SH-SY5Y (cell line): Measurements from ENCODE around the gene EEF1AKMT3.

Experiments
- GATA2 ChIP-seq: IDR thresholded peaks from 2 replicates; pipeline ENCODE4 v1.6.1; 2011; ENCODE audit warnings: mild to moderate bottlenecking, low read depth, low read length
- GATA3 ChIP-seq: IDR thresholded peaks from 2 replicates; pipeline ENCODE4 v1.6.1; 2011; ENCODE audit warnings: low read depth, mild to moderate bottlenecking, low read length, moderate library complexity

Gene EEF1AKMT3

DNA sequence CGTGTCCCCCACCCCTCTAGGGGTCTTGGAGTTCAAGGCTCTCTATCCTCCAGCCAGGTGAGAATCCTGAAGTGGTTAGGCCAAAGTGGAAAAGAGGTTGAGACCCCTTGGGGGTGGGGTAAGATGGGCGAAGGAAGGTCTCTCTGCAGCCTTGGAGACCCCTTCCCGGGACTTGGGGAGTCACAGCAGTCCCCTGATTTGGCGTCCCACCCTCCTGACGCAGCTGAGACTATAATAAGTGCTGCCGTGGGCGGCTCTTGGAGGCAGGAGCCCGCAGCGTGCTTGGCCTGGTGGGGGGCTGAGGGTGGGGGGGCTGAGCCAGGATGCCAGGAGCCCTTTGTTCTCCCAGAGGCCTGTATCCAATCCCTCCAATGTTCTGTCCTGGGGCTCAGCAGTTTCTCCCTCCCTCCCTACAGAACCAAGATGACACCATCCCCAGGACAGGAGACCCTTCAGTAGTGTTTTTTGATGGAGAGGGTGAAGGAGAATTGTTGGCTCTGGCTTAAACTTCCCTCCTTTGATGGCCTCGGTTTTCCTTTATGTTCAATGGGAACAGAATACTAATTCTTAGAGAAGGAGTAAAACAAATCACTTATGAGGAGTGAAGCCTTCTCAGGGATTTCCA is 32.4 kb upstream of the EEF1AKMT3 start:
- TF ChIP-seq GATA3 (no peak), GATA2 (no peak)

DNA sequence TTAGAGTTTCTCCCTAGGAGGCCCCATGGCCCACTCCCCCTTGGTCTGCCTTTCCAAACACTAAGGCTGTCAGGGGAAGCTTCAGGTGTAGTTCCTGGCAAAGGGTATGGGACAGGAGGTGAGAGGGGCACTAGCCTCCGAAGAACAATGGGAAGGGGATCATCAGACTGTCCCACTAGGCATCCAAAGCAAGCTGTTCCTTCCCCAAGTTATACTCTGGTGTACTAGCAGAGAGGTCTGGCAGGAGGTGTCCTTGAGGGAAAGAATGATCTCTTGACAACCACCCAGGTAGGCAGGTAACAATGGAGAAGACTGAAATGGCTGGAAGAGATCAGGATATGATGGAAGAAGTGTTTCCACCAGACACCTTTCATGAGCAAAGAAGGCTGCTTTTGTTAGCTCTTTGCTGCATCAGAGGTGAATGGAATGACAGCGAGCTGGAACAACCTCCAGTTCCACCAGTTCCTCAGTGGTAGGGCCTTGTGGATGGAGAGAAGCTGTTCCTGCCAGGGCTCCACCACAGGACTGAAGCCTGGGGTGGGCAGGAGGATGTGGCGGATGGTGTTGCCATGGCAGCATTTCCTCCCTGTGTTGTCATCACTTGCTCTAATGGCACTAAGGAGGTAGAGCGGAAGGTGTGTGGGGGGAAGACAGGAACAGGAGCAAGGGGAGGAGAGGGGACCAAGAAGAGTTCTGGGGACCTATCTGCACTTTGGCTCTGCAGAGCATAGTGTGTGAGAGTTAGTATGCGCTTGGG is 31.6 kb upstream of the EEF1AKMT3 start:
- TF ChIP-seq GATA2 (no peak), GATA3 (no peak)

DNA sequence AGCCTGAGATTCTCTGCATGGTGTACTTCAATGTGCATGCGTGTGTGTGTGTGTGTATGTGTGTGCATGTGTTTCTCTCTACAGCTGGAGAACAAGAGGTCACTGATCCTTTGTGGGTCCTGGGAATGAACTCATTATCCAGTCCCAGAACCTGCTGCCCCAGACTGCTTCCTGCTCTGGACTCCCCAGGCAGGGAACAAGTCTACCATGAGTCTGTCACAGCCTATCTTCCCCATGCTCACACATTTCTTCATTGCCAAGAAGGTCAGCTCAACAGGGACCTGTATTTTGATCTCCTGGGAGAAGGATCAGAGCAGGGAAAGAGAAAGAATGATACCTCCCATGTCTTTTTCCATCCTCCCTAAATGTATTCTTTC is 31.0 kb upstream of the EEF1AKMT3 start:
- no peak for TF ChIP-seq GATA2
- no peak for TF ChIP-seq GATA3

DNA sequence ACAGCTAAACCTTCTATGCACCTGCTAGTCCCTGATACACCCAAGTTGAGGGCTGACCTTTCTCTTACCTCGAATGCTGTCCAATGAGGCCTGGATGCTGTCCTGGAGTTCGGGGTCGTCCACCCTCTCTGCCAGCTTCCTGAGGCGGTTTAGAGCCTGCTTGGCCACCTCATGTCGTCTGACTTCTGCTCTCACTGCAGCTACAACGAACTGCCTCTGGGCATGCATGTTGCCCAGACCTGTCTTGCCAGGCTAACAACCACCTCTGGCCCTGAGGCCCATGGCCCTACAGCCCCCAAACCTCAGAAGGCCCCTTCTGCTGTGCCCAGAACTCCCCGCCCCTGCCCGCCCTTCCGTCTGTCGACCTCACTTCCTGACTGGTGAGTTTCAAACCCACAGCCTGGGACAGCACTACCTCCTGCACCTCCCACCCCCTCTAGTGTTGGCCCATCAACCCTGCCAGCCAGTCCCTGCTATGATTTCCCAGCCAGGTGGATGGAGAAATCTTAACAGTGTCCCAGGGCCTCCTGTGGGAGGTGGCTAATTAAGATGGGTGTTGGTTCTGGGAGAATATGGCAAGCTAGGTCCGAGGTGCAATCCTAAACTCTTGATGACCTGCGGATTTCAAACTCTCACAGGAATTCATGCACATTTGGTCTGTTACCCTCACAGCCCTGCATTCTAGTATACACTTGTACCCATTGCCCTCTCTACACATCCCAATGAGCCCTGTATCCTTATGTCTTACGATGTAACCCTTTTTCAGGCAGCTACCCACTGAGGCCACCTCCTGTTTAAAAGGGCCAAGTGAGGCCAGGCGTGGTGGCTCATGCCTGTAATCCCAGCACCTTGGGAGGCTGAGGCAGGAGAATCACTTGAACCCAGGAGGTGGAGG is 30.3 kb upstream of the EEF1AKMT3 start:
- TF ChIP-seq GATA3, result no peak
- TF ChIP-seq GATA2, result no peak

DNA sequence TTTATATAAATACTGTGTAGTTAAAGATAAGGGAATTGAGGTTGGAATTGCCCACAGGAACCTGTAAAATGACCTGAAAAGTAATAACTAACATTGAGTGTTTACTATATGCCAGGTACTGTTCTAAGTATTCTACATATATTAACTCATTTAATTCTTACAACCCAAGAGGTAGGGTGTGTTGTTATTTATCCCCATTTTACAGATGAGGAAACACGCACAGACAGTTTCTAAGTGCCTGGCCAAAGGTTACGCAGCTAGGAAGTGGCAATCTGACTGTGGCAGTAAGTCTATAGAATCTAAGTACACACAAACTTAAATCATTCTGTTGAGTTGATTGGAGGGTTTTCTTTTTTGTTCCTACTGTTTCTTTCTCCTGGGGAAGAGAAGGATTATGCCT is 28.6 kb upstream of the EEF1AKMT3 start:
- no peak for TF ChIP-seq GATA2
- no peak for TF ChIP-seq GATA3

DNA sequence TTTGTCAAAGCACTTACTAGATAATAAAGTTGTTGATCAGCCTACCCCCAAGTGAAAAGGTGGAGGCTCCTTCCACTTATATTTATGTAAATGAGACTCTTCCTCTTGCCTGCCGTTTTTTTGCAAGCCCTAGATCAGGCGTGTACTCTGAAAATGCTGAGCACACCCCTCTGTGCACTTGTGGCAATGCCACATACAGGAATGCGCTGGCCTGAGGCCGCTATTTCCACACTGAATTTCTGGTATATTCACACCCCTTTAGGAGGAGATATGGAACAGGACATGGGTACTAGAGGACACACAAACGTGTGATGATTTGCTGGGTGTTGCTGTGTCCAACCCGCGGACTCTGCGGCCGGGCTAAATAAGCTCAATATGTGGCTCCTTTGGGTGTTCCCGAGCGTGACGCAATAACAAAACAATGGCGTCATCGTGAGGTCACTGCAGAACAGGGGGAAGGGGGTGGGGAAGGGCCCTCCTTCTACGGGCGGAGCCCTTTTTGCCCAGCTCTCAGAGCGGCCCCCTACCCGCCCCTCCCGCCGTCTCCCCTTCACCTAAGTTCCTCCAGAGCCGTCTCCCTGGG is 28.1 kb upstream of the EEF1AKMT3 start:
- TF ChIP-seq GATA2 (no peak), GATA3 (no peak)

DNA sequence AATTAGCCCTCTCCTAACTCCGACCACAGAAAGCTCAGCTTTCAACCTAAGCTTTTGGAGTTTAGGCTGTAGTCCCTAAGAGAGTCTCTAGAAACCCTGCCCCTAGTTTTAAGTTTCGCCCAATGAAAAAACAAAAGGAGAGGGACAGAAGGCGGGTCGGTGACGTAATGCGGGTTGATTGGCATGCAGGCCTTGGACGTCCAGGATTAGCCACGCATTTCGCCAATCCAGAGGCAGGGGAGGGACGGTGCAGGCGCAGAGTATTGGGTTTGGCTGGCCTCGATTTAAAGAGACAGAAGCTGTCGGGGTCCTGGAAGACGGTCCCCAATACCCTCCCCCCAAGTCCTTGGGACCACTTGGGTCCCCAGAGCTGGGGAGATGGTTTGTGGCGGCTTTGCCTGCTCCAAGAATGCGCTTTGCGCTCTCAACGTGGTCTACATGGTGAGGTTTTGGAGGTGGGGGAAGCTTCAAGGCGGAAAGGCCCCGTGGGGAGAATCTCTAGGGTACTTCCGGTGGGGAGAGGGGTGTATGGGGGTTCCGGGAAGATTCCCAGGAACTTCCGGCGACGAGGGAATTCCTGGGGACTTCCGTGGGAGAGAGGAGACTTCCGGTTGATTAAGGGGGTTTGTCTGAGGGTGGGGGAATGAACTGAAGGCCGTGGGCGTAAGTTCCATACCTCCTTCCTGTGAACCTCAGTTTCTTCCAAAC is 27.5 kb upstream of the EEF1AKMT3 start, which contains the start of gene TSPAN31:
TSS of gene TSPAN31 (plus strand) at position 263 of the 708 bp plus-strand sequence. CDS start at position 379, 116 bp downstream.
- TF ChIP-seq GATA2 (no peak; the same call in 1 of the 2 replicates), GATA3 (no peak)

DNA sequence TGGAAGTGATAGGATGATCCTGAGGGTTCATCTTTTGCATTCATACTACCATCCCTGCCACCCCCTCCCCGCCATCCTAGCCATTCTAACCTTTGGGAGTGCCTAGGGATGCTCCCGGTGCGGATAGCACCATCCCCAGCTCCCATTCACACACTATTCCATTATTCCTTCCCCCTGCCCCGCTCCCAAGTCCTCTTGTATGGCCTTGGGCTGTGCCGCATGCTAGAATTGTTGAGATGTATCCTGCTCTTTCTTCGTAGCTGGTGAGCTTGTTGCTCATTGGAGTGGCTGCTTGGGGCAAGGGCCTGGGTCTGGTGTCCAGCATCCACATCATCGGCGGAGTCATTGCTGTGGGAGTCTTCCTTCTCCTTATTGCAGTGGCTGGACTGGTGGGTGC is 26.9 kb upstream of the EEF1AKMT3 start:
- no peak for TF ChIP-seq GATA3
- TF ChIP-seq GATA2, result no peak

DNA sequence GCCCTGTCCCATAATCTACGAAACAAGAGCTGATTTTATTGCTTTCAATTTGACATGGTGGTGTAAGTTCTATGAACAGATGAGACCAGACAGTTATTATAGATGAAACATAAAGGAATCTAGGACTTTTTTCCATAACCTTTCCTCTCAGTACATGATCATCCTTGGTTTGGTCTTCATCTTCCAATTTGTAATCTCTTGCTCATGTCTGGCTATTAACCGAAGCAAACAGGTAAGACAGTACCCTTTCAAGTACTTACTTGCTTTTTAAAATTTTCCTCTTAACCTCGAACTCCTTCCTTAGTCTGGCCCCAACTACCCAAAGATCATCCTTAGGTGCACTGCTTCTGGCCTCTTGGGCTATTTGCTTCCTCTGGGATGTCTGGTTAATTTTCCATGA is 26.4 kb upstream of the EEF1AKMT3 start:
- TF ChIP-seq GATA3, result no peak
- no peak for TF ChIP-seq GATA2

DNA sequence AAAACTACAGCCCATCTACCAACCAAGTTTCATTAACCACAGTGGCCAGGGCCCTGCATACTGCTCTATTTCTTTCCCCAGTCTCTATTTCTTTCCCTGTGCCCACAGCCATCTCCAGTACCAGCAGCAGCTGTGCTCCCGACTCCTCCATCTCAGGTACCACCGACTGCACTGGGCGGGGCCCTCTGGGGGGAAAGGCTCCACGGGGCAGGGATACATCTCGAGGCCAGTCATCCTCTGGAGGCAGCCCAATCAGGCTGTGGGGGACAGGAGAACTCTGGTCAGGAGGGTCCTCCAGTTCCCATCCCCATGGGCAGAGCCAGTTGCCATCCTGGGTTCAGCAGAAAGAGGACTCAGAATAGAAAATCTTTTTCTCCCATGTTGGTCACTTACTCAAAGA is 23.4 kb upstream of the EEF1AKMT3 start:
- no peak for TF ChIP-seq GATA3

DNA sequence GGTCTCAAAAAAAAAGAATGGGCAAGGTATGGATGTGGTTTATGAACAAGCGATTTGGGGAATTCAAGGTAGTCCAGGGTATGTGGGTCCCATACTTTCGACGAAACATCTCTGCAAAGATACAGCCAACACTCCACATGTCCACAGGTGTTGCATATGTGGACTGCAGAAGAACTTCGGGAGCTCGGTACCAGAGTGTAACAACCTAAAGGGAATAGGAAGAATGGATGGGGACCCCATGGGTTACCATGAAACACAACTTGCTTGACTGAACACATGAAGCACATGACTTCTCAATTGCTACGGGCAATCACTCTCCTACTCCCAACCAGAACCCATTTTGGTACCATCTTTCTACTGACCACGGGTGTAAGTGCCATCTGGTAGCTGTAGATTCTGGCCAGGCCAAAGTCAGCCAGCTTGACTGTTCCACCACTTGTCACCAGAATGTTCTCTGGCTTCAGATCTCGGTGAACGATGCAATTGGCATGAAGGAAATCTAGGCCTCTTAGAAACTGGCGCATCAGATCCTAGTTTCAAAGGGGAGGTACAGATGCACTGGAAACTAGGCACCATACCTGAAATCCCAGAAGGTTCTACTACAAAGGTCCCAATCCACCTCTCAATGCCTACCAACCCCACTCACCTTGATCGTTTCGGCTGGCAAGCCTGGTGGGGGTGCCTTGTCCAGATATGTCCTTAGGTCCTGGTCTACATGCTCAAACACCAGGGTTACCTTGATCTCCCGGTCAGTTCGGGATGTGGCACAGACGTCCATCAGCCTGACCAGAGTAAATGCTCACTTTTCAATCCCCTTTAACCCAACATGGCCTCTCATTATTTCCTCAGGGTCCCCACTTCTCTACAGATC is 21.6 kb upstream of the EEF1AKMT3 start:
- TF ChIP-seq GATA3, result no peak
- TF ChIP-seq GATA2, result no peak

DNA sequence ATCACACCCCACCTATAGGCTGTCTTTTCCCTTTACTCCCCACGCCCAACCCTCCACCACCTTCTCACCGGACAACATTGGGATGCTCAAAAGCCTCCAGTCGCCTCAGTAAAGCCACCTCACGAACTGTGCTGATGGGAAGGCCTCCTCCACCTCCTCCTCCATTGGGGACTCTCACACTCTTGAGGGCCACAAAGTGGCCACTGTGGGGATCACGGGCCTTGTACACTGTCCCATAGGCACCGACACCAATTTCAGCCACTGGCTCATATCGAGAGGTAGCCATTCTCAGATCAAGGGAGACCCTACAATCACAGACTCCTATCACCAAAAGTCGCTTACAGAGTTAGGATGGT is 21.0 kb upstream of the EEF1AKMT3 start:
- TF ChIP-seq GATA3, result no peak
- no peak for TF ChIP-seq GATA2
